Lower leg skin (tissue), 4 donors: ENCODE measurements around the gene CHMP1A. TPM values are rescaled to one million over a fixed set of nuclear protein-coding genes. Genes with fewer than 3 reads are reported as not detected.
"Not testable (repeated sequence)": the region's sequence is repeated elsewhere in the genome, so short reads cannot be mapped to it uniquely, and the experiment has no call there.

Source experiments
- DNase-seq, 2 donors: peaks; one replicate each; pipeline ENCODE4 v3.0.0-alpha.2; 2019; ENCODE audit warnings: low spot score in 2 of 2
- H3K4me3 ChIP-seq: fragments of 200-600 bp; sonication (generic); 2 replicates; pipeline ENCODE4 v1.5.1; 2017; ENCODE audit warnings: mild to moderate bottlenecking, low read depth; ENCODE audit not compliant: poor library complexity, severe bottlenecking
- POLR2A ChIP-seq, 2 donors: fragments of 450-650 bp; IDR thresholded peaks; one replicate each; pipeline ENCODE4 v1.6.1; 2016 to 2017; ENCODE audit warnings: antibody characterized with exemption in 2 of 2, mild to moderate bottlenecking in 1 of 2, moderate library complexity in 1 of 2
- WGBS, 2 donors: methylation state at CpG; one replicate each; pipeline ENCODE4 v1.1.5; 2018; 5-methylcytosine and 5-hydroxymethylcytosine counted together
- intact Hi-C: fragments of 100-400 bp; cut with DNase I; formaldehyde crosslinking; loops from one replicate; pipeline ENCODE4 v1.15.0; 2023; ENCODE audit warnings: low total_unique reads
- total RNA-seq, 4 donors: library from RNA; depleted of rRNA; stranded (reverse); fragments of >200 nt; gene quantifications; one replicate each; pipeline ENCODE4 v1.1.0, GENCODE V29; 2016
- TF ChIP-seq, protein P1 (sequence below), 3 donors: fragments of 450-650 bp; IDR thresholded peaks; one replicate each; pipeline ENCODE4 v1.5.1; 2016; ENCODE audit warnings: antibody characterized with exemption in 3 of 3, mild to moderate bottlenecking in 3 of 3, moderate library complexity in 2 of 3

CHMP1A gene
- total RNA-seq, 4 donors from 2014 or later: 78.3 to 141 (median 91.1) TPM

DNA sequence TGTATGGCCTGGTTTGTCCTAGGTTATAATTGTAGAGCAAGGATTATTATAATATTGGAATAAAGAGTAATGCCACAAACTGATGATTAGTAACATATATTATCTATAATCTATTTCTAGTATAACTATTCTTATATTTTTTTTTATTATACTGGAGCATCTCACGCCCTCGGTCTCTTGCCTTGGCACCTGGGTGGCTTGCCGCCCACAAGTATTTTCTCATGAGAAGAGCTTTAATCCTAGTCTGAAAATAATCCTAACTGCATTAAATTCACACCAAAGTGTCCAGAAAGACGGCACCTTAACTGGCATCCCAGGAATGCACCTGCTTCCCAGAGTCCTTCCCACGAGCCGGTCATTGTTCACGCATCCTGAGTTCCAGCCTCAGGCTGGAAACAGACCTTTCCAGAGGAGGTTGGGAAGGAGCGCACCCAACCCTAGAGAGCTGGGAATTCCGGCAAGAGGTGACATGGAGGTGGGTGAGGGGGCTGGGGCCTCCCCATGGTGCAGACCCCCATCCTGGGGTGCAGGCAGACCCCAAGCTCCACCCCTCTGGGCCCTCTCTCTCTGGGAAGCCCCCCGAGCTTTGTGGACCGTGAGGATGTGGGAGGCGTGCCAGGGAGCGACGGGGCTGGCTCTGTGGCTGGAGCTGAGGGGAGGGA lies 15.9 kb downstream of the CHMP1A start:
- intact Hi-C loops: no loop called here
- no peak overlapping the region for H3K4me3 ChIP-seq
- DNase-seq: no peak
- TF ChIP-seq, protein P1, sequence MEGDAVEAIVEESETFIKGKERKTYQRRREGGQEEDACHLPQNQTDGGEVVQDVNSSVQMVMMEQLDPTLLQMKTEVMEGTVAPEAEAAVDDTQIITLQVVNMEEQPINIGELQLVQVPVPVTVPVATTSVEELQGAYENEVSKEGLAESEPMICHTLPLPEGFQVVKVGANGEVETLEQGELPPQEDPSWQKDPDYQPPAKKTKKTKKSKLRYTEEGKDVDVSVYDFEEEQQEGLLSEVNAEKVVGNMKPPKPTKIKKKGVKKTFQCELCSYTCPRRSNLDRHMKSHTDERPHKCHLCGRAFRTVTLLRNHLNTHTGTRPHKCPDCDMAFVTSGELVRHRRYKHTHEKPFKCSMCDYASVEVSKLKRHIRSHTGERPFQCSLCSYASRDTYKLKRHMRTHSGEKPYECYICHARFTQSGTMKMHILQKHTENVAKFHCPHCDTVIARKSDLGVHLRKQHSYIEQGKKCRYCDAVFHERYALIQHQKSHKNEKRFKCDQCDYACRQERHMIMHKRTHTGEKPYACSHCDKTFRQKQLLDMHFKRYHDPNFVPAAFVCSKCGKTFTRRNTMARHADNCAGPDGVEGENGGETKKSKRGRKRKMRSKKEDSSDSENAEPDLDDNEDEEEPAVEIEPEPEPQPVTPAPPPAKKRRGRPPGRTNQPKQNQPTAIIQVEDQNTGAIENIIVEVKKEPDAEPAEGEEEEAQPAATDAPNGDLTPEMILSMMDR (IDR thresholded peaks at IDR 0.05): no peak
- TF ChIP-seq POLR2A (IDR thresholded peaks at IDR 0.05): no peak
- 25 to 28% methylated on average over 14 of the region's 14 CpGs for WGBS, 2 donors

DNA sequence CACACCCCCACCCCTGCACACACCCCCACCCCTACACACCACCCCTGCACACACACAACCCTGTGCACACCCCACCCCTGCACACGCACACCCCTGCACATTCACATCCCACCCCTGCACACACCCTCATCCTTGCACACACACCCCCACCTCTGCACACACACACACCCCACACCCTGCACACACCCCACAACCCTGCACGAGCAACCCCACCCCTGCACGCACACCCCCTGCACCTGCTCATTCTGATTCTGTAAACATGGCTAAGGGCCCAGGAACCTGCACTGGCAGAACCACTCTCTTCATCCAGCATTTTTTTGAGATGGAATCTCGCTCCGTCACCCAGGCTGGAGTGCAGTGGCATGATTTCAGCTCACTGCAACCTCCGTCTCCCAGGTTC lies 18.1 kb downstream of the CHMP1A start:
- TF ChIP-seq POLR2A (IDR thresholded peaks at IDR 0.05): no peak
- TF ChIP-seq, protein P1 (IDR thresholded peaks at IDR 0.05): no peak
- DNase-seq: no peak
- intact Hi-C loops: no loop called here
- no peak overlapping the region for H3K4me3 ChIP-seq
- WGBS, 2 donors: 59 to 63% methylated on average over 6 of the region's 6 CpGs

DNA sequence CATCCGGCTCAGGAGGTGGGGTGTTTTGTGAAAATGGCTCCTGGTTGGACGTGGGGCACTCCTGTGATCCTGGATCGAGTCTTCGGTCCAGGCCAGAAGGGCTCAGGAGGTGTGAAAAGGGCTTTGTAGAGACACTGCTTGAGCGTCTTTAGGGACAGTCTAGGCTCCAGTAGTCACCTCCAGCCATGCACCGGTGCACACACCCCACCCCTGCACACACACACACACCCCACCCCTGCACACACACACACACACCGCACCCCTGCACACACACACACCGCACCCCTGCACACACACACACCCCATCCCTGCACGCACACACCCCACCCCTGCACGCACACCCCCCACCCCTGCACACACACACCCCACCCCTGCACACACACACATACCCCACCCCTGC lies 19.1 kb downstream of the CHMP1A start:
- TF ChIP-seq POLR2A (IDR thresholded peaks at IDR 0.05): no peak
- TF ChIP-seq, protein P1 (IDR thresholded peaks at IDR 0.05): no peak
- intact Hi-C loops: no loop called here
- WGBS, 2 donors: 69 to 73% methylated on average over 8 to 9 of the region's 10 CpGs
- no peak for DNase-seq
- H3K4me3 ChIP-seq: no peak overlapping the region

DNA sequence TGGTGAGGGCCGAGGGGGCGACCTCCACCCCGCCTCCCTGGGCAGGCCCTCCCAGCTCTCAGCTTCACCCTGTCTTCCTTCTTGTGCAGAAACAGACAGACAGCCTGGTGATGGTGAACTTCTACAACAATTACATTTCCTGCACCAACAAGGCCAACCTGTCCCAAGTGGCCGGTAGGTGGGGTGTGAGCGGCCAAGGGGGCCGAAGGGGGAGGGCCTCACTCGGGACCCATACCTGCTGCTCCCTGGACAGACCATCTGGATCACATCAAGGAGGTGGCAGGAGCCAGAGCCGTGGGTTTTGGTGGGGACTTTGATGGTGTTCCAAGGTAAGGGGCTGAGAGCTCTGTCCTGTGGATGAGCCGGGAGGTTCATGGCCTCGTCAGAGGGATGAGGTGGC lies 20.1 kb downstream of the CHMP1A start:
- TF ChIP-seq, protein P1 (IDR thresholded peaks at IDR 0.05): no peak
- no peak for TF ChIP-seq POLR2A (IDR thresholded peaks at IDR 0.05)
- H3K4me3 ChIP-seq: no peak overlapping the region
- 58 to 63% methylated on average over 10 of the region's 10 CpGs for WGBS, 2 donors
- DNase-seq: no peak
- intact Hi-C loops: no loop called here

DNA sequence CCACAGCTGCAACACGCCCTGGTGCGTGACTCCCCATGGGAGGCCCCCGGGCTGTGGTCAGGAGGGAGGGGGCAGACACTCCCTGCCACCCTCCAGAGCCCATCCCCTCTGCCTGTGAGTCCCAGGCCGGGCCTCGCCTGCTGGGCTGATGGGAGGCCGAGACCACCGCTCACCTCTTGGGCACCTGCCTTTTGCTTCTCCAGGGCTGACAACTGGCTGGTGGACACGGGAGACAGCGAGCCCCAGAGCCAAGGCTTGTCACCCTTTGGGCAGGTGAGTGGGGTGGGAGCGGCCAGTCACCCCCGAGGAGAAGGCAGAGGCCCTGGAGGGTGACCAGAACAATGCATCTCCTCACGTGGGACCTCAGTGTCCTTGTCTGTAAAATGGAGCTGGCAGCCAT lies 20.8 kb downstream of the CHMP1A start:
- no peak for DNase-seq
- no peak overlapping the region for H3K4me3 ChIP-seq
- no peak for TF ChIP-seq POLR2A (IDR thresholded peaks at IDR 0.05)
- TF ChIP-seq, protein P1 (IDR thresholded peaks at IDR 0.05): no peak
- intact Hi-C loops: no loop called here
- 77 to 86% methylated on average over 6 to 11 of the region's 12 CpGs for WGBS, 2 donors

DNA sequence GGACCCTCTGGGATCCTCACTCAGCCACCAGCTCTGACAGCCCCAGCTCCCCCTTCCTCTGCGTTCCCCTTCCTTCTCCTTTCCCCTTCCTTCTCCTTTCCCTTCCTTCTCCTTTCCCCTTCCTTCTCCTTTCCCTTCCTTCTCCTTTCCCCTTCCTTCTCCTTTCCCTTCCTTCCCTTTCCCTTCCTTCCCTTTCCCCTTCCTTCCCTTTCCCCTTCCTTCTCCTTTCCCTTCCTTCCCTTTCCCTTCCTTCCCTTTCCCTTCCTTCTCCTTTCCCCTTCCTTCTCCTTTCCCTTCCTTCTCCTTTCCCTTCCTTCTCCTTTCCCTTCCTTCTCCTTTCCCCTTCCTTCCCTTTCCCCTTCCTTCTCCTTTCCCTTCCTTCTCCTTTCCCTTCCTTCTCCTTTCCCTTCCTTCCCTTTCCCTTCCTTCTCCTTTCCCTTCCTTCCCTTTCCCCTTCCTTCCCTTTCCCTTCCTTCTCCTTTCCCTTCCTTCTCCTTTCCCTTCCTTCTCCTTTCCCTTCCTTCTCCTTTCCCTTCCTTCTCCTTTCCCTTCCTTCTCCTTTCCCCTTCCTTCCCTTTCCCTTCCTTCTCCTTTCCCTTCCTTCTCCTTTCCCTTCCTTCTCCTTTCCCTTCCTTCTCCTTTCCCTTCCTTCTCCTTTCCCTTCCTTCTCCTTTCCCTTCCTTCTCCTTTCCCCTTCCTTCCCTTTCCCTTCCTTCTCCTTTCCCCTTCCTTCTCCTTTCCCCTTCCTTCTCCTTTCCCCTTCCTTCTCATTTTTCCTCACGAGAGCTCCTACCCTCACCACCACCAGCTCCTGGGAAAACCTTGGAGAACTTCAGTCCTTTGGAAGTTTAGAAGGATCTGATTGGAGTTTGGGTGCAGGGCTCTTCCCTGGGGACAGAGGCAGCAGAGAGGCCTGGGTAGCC lies 22.8 kb downstream of the CHMP1A start:
- H3K4me3 ChIP-seq, intact Hi-C loops, DNase-seq: not testable (repeated sequence)
- 59 to 60% methylated on average over 2 of the region's 2 CpGs for WGBS, 2 donors
